Keratinocyte (primary cell): Measurements from ENCODE around the gene NUP107. TPM values are rescaled to one million over a fixed set of nuclear protein-coding genes. Genes with fewer than 3 reads are reported as not detected.

ENCODE experiments used
- DNase-seq: peaks from one replicate; pipeline ENCODE4 v3.0.0-alpha.2; 2011; ENCODE audit warnings: low read depth, missing footprints, low spot score
- FAIRE-seq: peaks from 2 replicates; lab custom pipeline; 2011; peaks lifted over from hg19 to GRCh38; lab: Jason Lieb, UNC
- H2AFZ ChIP-seq: 2 replicates; pipeline ENCODE4 v1.6.0; 2012; ENCODE audit warnings: low read length, control low read depth, inconsistent platforms; ENCODE audit not compliant: control insufficient read depth
- H3K27ac ChIP-seq: 2 replicates; pipeline ENCODE4 v1.5.1; 2011; ENCODE audit warnings: low read length; ENCODE audit not compliant: control insufficient read depth, insufficient read depth
- H3K27me3 ChIP-seq: 3 replicates; pipeline ENCODE4 v1.6.0; 2011; ENCODE audit warnings: low read length; ENCODE audit not compliant: control insufficient read depth, insufficient read depth; ENCODE audit errors: extremely low read depth
- H3K36me3 ChIP-seq, 2 experiments: 2 replicates in 1 of 2; 3 replicates in 1 of 2; pipeline ENCODE4 v1.5.1; 2011; ENCODE audit warnings: low read length in 2 of 2, mild to moderate bottlenecking in 1 of 2; ENCODE audit not compliant: control insufficient read depth in 2 of 2, insufficient read depth in 2 of 2; ENCODE audit errors: extremely low read depth in 1 of 2
- H3K4me1 ChIP-seq: 3 replicates; pipeline ENCODE4 v1.5.1; 2011; ENCODE audit warnings: low read length; ENCODE audit not compliant: control insufficient read depth, insufficient read depth; ENCODE audit errors: extremely low read depth
- H3K4me2 ChIP-seq: 3 replicates; pipeline ENCODE4 v1.6.0; 2011; ENCODE audit warnings: low read depth, low read length; ENCODE audit not compliant: control insufficient read depth, insufficient read depth; ENCODE audit errors: extremely low read depth
- H3K4me3 ChIP-seq, 3 experiments: fragments of 200-600 bp in 1 of 3; sonication (generic) in 1 of 3; 2 replicates in 2 of 3; 3 replicates in 1 of 3; pipeline ENCODE4 v1.5.1; 2011 to 2016; ENCODE audit warnings: low read length in 3 of 3, mild to moderate bottlenecking in 3 of 3, control low read depth in 2 of 3, inconsistent platforms in 1 of 3, low read depth in 1 of 3, mixed read lengths in 1 of 3, mixed run types in 1 of 3, moderate library complexity in 1 of 3; ENCODE audit not compliant: control insufficient read depth in 2 of 3, insufficient read depth in 2 of 3; ENCODE audit errors: extremely low read depth in 1 of 3
- H3K79me2 ChIP-seq: 2 replicates; pipeline ENCODE4 v1.6.0; 2012; ENCODE audit warnings: low read length; ENCODE audit not compliant: control insufficient read depth, insufficient read depth
- H3K9ac ChIP-seq: 3 replicates; pipeline ENCODE4 v1.6.0; 2011; ENCODE audit warnings: low read length; ENCODE audit not compliant: control insufficient read depth, insufficient read depth; ENCODE audit errors: extremely low read depth
- H3K9me1 ChIP-seq: 3 replicates; pipeline ENCODE4 v1.6.0; 2011; ENCODE audit warnings: low read length; ENCODE audit not compliant: control insufficient read depth, insufficient read depth; ENCODE audit errors: extremely low read depth
- H3K9me3 ChIP-seq: 2 replicates; pipeline ENCODE4 v1.5.1; 2012; ENCODE audit warnings: low read depth, low read length; ENCODE audit not compliant: control insufficient read depth
- H4K20me1 ChIP-seq: 3 replicates; pipeline ENCODE4 v1.6.0; 2011; ENCODE audit warnings: low read length; ENCODE audit not compliant: control insufficient read depth, insufficient read depth; ENCODE audit errors: extremely low read depth
- EZH2 ChIP-seq: IDR thresholded peaks from one replicate; pipeline ENCODE4 v1.6.1; 2012; ENCODE audit warnings: inconsistent platforms, mild to moderate bottlenecking, low read length, moderate library complexity
- dilution Hi-C: fragments of 300-500 bp; cut with MboI; formaldehyde crosslinking; loops from one replicate; pipeline ENCODE4 v1.7.0; 2020; ENCODE audit warnings: low sequenced_read_pairs; ENCODE audit not compliant: extremely low pct_ligation_motif_present
- polyA plus RNA-seq, 5 experiments: library from polyadenylated mRNA; depleted of rRNA in 3 of 5; stranded (reverse) in 3 of 5; stranded (forward) in 1 of 5; unstranded in 1 of 5; fragments of >200 nt; gene quantifications; 1 replicate in 1 of 5; 2 replicates in 3 of 5; 3 replicates in 1 of 5; pipeline versions ENCODE4 v1.2.1 to v1.2.3, GENCODE V29; 2011 to 2012; ENCODE audit warnings: missing spikeins in 2 of 5, low read depth in 1 of 5, low replicate concordance in 1 of 5
- TF ChIP-seq, protein P1 (sequence below), 3 experiments: IDR thresholded peaks in 1 of 3; conservative IDR thresholded peaks in 1 of 3; optimal IDR thresholded peaks in 1 of 3; 2 replicates in 2 of 3; 3 replicates in 1 of 3; pipeline versions ENCODE3 to v1.5.1; 2011; ENCODE audit warnings: low read length in 3 of 3, mild to moderate bottlenecking in 3 of 3, moderate library complexity in 2 of 3, control low read depth in 1 of 3, inconsistent platforms in 1 of 3; ENCODE audit not compliant: insufficient read depth in 2 of 3; ENCODE audit errors: extremely low read depth in 1 of 3

The NUP107 gene
- polyA plus RNA-seq, 1 donor (not counting 4 experiments of a cell fraction or from before 2014, with no cell fraction given): 71.7 TPM

DNA sequence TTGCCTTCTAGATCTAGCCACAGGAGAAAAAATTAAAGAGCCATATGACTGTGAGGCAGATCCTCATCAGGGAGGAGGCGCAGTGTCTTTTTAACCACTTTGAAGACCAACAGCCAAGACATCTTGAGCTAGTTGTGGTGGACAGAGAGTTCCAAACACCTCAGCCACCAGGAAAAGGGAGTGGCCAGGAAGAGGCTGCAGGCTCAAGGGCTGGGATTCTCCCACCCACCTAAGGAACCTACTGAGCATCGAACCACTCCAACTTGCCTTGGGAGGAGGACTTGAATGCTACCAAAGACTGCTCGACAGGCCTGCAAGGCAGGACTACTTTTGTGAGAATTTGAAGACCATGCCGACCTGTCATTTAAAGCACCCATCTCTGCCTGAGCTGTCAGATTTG is 106.7 kb downstream of the NUP107 start:
- peaks cover 9% of the 10 kb centered on the region for H3K4me1 ChIP-seq
- no peaks in the 10 kb centered on the region for H3K9me3 ChIP-seq
- H3K9me1 ChIP-seq: no peaks in the 10 kb centered on the region
- no peaks in the 10 kb centered on the region for H4K20me1 ChIP-seq
- H2AFZ ChIP-seq: no peak overlapping the region
- no peak overlapping the region for H3K4me2 ChIP-seq
- no peak overlapping the region for H3K9ac ChIP-seq
- dilution Hi-C loops: no loop called here
- no peaks in the 10 kb centered on the region for H3K79me2 ChIP-seq
- H3K27me3 ChIP-seq: no peaks in the 10 kb centered on the region
- TF ChIP-seq, protein P1, sequence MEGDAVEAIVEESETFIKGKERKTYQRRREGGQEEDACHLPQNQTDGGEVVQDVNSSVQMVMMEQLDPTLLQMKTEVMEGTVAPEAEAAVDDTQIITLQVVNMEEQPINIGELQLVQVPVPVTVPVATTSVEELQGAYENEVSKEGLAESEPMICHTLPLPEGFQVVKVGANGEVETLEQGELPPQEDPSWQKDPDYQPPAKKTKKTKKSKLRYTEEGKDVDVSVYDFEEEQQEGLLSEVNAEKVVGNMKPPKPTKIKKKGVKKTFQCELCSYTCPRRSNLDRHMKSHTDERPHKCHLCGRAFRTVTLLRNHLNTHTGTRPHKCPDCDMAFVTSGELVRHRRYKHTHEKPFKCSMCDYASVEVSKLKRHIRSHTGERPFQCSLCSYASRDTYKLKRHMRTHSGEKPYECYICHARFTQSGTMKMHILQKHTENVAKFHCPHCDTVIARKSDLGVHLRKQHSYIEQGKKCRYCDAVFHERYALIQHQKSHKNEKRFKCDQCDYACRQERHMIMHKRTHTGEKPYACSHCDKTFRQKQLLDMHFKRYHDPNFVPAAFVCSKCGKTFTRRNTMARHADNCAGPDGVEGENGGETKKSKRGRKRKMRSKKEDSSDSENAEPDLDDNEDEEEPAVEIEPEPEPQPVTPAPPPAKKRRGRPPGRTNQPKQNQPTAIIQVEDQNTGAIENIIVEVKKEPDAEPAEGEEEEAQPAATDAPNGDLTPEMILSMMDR (optimal IDR thresholded peaks at IDR 0.05 in 1 of 3, IDR thresholded peaks at IDR 0.05 in 1 of 3, conservative IDR thresholded peaks at IDR 0.05 in 1 of 3; ENCODE audit: extremely low read depth in 1 of 3, insufficient read depth in 2 of 3, low read length in 3 of 3): no peak
- TF ChIP-seq EZH2: no peak
- no peak overlapping the region for H3K4me3 ChIP-seq
- no peak for FAIRE-seq
- H3K36me3 ChIP-seq: no peaks in the 10 kb centered on the region
- no peak for DNase-seq
- H3K27ac ChIP-seq: no peak overlapping the region

DNA sequence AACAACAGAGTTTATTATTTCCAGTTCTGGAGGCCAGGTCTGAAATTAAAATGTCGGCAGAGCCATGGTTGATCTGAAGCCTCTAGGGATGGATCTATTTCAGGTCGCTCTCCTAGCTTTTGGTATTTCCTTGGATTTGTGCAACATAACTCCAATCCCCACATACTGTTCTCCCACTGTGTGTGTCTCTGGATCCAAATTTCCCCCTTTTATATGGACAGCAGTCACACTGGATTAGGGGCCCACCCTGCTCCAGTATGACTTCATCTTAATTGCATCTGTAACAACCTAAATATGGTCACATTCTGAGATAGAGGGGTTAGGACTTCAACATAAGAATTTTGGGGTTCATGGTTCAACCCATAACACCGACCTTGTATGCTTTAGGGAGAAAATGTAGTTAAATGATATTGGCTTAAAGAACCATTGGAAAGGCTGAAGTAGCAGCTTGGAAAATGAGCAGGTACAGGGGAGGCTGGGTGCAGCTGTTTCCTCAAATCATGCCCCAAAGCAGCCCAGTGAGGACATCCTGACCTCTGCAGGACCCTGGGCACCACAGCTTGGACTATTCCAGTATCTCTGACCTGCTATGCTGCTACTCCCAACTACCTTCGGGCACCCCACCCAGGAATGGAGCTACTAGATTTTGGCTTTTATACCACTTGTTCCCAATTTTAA is 107.3 kb downstream of the NUP107 start:
- H3K79me2 ChIP-seq: no peaks in the 10 kb centered on the region
- peaks cover 9% of the 10 kb centered on the region for H3K4me1 ChIP-seq
- DNase-seq (no peak), FAIRE-seq (no peak)
- dilution Hi-C loops: no loop called here
- no peak overlapping the region for H2AFZ ChIP-seq
- no peaks in the 10 kb centered on the region for H3K27me3 ChIP-seq
- no peaks in the 10 kb centered on the region for H3K36me3 ChIP-seq
- H3K27ac ChIP-seq: peak overlapping the region; percentile 56
- H3K9me3 ChIP-seq: no peaks in the 10 kb centered on the region
- peak overlapping the region; percentile 29 for H3K4me2 ChIP-seq
- no peak overlapping the region for H3K4me3 ChIP-seq
- H4K20me1 ChIP-seq: no peaks in the 10 kb centered on the region
- no peaks in the 10 kb centered on the region for H3K9me1 ChIP-seq
- TF ChIP-seq, protein P1 (optimal IDR thresholded peaks at IDR 0.05 in 1 of 3, IDR thresholded peaks at IDR 0.05 in 1 of 3, conservative IDR thresholded peaks at IDR 0.05 in 1 of 3; ENCODE audit: extremely low read depth in 1 of 3, insufficient read depth in 2 of 3, low read length in 3 of 3): no peak
- no peak for TF ChIP-seq EZH2
- H3K9ac ChIP-seq: no peak overlapping the region
